Endodermal cell (in vitro differentiated cells): ENCODE results near the gene CSNK2A2. TPM values are rescaled to one million over a fixed set of nuclear protein-coding genes. Genes with fewer than 3 reads are reported as not detected.

Source experiments
- DNase-seq: peaks from one replicate; pipeline ENCODE4 v3.0.0-alpha.2; 2017
- H3K27ac ChIP-seq: 2 replicates; pipeline ENCODE4 v1.5.1; 2013; ENCODE audit warnings: mild to moderate bottlenecking, low read depth, low read length, moderate library complexity
- H3K27me3 ChIP-seq: 2 replicates; pipeline ENCODE4 v1.6.1; 2013; ENCODE audit warnings: mild to moderate bottlenecking, low read length, moderate library complexity; ENCODE audit not compliant: insufficient read depth, control insufficient read depth, poor library complexity, severe bottlenecking
- H3K36me3 ChIP-seq: 2 replicates; pipeline ENCODE4 v1.7.0; 2013; ENCODE audit warnings: mild to moderate bottlenecking, low read length, moderate library complexity; ENCODE audit not compliant: control insufficient read depth, insufficient read depth
- H3K4me1 ChIP-seq: one replicate; pipeline ENCODE4 v1.7.0; 2013; ENCODE audit warnings: low read length; ENCODE audit not compliant: control insufficient read depth, insufficient read depth
- H3K4me3 ChIP-seq: 2 replicates; pipeline ENCODE4 v1.5.1; 2013; ENCODE audit warnings: mild to moderate bottlenecking, low read length, moderate library complexity
- H3K9ac ChIP-seq: 2 replicates; pipeline ENCODE4 v1.6.1; 2013; ENCODE audit warnings: mild to moderate bottlenecking, low read length, moderate library complexity; ENCODE audit not compliant: poor library complexity, severe bottlenecking; ENCODE audit errors: extremely low read depth
- H3K9me3 ChIP-seq: 2 replicates; pipeline ENCODE4 v1.6.1; 2013; ENCODE audit warnings: mild to moderate bottlenecking, low read length, moderate library complexity; ENCODE audit not compliant: control insufficient read depth
- H3K27ac Mint-ChIP-seq: 2 replicates; pipeline ENCODE4 v1.8.0; 2020; ENCODE audit warnings: mixed read lengths
- H3K27me3 Mint-ChIP-seq: 2 replicates; pipeline ENCODE4 v1.8.0; 2021; ENCODE audit warnings: mild to moderate bottlenecking, mixed read lengths; ENCODE audit not compliant: insufficient read depth
- H3K36me3 Mint-ChIP-seq: 2 replicates; pipeline ENCODE4 v1.8.0; 2020; ENCODE audit warnings: low read depth, mixed read lengths
- H3K4me1 Mint-ChIP-seq: 2 replicates; pipeline ENCODE4 v1.8.0; 2020; ENCODE audit warnings: mixed read lengths
- H3K4me3 Mint-ChIP-seq: 2 replicates; pipeline ENCODE4 v1.8.0; 2020; ENCODE audit warnings: mild to moderate bottlenecking, moderate library complexity, mixed read lengths
- H3K9me3 Mint-ChIP-seq: 2 replicates; pipeline ENCODE4 v1.8.0; 2020; ENCODE audit warnings: mild to moderate bottlenecking, mixed read lengths
- whole genome bisulfite sequencing, 2 experiments: methylation state at CpG; one replicate each; pipeline versions ENCODE4 v1.1.5 to v1.1.7; 2013; ENCODE audit warnings: missing lambda C conversion rate in 2 of 2, mixed read lengths in 1 of 2; ENCODE audit not compliant: insufficient coverage in 1 of 2, insufficient read length in 1 of 2; 5-methylcytosine and 5-hydroxymethylcytosine counted together
- total RNA-seq, 2 donors: library from RNA; stranded (reverse); fragmentation: NEBNext Ultra II Directional in 1 of 2; extraction: Animal tissue kit (Norgen Biotek cat#: 25700) in 1 of 2; gene quantifications; 2 replicates in 1 of 2; 3 replicates in 1 of 2; pipeline ENCODE4 v1.2.1, GENCODE V29; 2021
- TF ChIP-seq, protein P1 (sequence below): fragments of 200-600 bp; sonication (generic); conservative IDR thresholded peaks from 2 replicates; pipeline ENCODE4 v1.5.0; 2021; ENCODE audit warnings: antibody characterized with exemption, mild to moderate bottlenecking

CSNK2A2 gene
- total RNA-seq, 2 donors from 2014 or later: 114 to 121 TPM

DNA sequence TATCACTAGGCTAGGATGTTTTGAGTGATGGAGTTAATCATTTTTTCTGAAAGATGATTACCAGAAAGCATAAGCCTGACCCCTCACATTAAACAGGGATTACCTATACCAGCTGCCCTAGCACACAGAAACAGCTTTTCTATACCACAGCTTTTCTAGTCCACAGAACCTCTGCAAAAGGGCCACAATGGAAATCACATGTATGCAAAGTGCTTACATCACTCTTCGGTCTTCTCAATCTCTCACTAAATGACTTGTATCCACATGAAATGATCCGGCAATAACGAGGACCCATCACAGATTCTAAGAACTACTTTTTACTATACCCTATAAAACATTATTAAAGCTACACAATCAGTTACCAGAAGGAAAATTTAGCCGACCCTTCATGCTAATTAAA lies 2.6 kb downstream of the CSNK2A2 start:
- WGBS, 2 experiments: 85 to 88% methylated on average over 4 of the region's 4 CpGs

DNA sequence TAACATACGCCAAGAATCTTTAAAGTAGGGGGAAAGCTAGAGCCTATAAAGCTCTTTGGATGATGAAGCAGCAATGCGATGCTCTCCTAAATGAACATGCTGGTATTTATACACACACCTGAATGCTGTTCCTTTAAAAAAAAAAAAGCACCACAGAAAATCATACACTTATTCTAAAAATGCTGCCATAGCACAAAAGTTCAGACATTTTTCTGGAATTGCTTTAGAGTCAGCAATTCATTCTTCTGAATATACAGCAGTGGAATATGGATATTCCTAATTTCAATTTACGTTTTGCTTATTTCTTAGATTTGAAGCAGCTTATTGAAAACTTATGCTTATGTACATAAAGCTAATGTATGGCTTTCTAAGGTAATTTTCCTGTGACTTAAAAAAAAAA lies 3.1 kb downstream of the CSNK2A2 start:
- H3K27me3 Mint-ChIP-seq: peaks cover 12% of the 10 kb centered on the region
- no peaks in the 10 kb centered on the region for H3K9me3 Mint-ChIP-seq
- H3K4me1 Mint-ChIP-seq: peaks cover 12% of the 10 kb centered on the region
- Histone ChIP-seq H3K4me3 (no peak overlapping the region), H3K9me3 (no peaks in the 10 kb centered on the region), H3K36me3 (peaks cover 68% of the 10 kb centered on the region), H3K27me3 (peaks cover 11% of the 10 kb centered on the region), H3K9ac (no peak overlapping the region), H3K4me1 (no peaks in the 10 kb centered on the region), H3K27ac (no peak overlapping the region)
- WGBS, 2 experiments: 71 to 85% methylated on average over 2 to 3 of the region's 3 CpGs
- no peak for DNase-seq
- H3K4me3 Mint-ChIP-seq: no peak overlapping the region
- no peak overlapping the region for H3K27ac Mint-ChIP-seq
- TF ChIP-seq, protein P1, sequence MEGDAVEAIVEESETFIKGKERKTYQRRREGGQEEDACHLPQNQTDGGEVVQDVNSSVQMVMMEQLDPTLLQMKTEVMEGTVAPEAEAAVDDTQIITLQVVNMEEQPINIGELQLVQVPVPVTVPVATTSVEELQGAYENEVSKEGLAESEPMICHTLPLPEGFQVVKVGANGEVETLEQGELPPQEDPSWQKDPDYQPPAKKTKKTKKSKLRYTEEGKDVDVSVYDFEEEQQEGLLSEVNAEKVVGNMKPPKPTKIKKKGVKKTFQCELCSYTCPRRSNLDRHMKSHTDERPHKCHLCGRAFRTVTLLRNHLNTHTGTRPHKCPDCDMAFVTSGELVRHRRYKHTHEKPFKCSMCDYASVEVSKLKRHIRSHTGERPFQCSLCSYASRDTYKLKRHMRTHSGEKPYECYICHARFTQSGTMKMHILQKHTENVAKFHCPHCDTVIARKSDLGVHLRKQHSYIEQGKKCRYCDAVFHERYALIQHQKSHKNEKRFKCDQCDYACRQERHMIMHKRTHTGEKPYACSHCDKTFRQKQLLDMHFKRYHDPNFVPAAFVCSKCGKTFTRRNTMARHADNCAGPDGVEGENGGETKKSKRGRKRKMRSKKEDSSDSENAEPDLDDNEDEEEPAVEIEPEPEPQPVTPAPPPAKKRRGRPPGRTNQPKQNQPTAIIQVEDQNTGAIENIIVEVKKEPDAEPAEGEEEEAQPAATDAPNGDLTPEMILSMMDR: no peak
- H3K36me3 Mint-ChIP-seq: peaks cover 61% of the 10 kb centered on the region

More for the DNA sequence above, 2.6 kb downstream of the CSNK2A2 start:
- peaks cover 55% of the 10 kb centered on the region for H3K36me3 Mint-ChIP-seq
- TF ChIP-seq, protein P1: no peak
- peaks cover 17% of the 10 kb centered on the region for H3K27me3 Mint-ChIP-seq
- Histone ChIP-seq H3K4me3 (no peak overlapping the region), H3K27ac (no peak overlapping the region), H3K9ac (no peak overlapping the region), H3K36me3 (peaks cover 62% of the 10 kb centered on the region), H3K9me3 (no peaks in the 10 kb centered on the region), H3K27me3 (peaks cover 12% of the 10 kb centered on the region), H3K4me1 (no peaks in the 10 kb centered on the region)
- no peak overlapping the region for H3K4me3 Mint-ChIP-seq
- no peaks in the 10 kb centered on the region for H3K9me3 Mint-ChIP-seq
- DNase-seq: no peak
- H3K4me1 Mint-ChIP-seq: peaks cover 12% of the 10 kb centered on the region
- H3K27ac Mint-ChIP-seq: no peak overlapping the region

DNA sequence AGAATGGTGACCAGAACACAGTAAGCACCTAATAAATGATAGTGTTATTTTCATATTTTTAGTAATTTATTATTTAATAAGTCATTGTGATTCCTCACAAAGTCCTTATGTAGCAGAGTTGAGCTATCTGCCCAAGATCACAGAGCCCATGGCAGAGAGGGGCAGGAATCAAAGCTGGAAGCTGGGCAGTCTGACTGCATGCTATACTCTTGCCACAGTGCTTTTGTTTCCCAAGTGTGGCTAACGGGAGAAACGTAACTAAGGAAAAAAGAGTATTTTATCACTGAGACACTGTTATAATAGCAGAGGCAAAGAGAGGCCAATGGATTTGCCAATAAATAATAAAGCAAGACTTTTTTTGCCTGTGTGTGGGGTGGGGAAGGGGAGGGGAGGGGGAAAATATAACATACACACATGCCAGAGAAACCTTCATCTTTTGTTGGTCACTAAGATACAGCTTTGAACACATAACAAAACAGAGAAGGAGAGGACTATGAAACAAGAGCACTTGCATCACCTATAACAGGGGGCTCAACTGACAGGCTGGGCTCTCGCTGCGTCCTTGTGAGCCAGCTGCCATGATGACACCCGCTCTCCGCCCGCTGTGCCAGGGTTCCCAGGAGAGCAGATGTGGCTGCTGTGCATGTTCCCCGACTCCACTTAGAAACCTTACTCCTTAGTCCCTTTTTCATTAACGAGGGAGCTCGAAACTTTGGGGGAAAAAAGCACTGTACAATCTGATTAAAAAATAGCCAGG lies 10.1 kb downstream of the CSNK2A2 start:
- H3K4me3 Mint-ChIP-seq: no peak overlapping the region
- Histone ChIP-seq H3K9ac (no peak overlapping the region), H3K4me3 (no peak overlapping the region), H3K27ac (no peak overlapping the region), H3K9me3 (no peaks in the 10 kb centered on the region), H3K4me1 (no peaks in the 10 kb centered on the region), H3K27me3 (no peaks in the 10 kb centered on the region), H3K36me3 (peaks cover 95% of the 10 kb centered on the region)
- no peaks in the 10 kb centered on the region for H3K4me1 Mint-ChIP-seq
- no peak for DNase-seq
- H3K27ac Mint-ChIP-seq: no peak overlapping the region
- H3K9me3 Mint-ChIP-seq: no peaks in the 10 kb centered on the region
- H3K27me3 Mint-ChIP-seq: no peaks in the 10 kb centered on the region
- H3K36me3 Mint-ChIP-seq: peaks cover 90% of the 10 kb centered on the region
- 97 to 98% methylated on average over 10 of the region's 10 CpGs for WGBS, 2 experiments
- TF ChIP-seq, protein P1: no peak
